ENCODE measurements around the gene TRPM3.
"Not testable (repeated sequence)": the region's sequence is repeated elsewhere in the genome, so short reads cannot be mapped to it uniquely, and the experiment has no call there.

TRPM3 gene

DNA sequence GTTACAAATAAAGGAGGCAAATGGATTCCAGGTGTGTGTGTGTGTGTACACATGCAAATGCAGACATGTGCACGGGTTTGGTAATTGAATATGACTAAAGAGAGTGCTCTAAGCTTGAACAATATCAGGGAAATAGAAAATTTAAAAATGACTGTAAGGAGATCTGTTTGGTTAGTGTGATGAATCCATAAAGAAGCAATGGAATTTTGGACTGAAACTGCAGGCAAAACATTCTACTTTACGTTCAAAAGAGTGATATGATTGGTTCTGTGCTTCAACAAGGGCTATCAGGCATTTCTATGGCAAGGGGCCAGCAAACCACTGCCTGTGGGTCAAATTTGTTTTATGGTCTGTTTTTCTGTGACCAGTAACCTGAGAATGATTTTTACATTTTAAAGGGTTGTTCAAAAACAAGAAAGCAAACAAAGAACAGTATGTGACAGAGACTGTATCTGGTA lies 374.1 kb downstream of the TRPM3 start:
- H3K4me1 ChIP-seq (ENCODE audit: control insufficient read depth, insufficient read depth, low read length), result no peaks in the 10 kb centered on the region
- H3K27me3 ChIP-seq (ENCODE audit: control insufficient read depth, insufficient read depth, low read length), result no peaks in the 10 kb centered on the region
- no peak overlapping the region for H3K9ac ChIP-seq (ENCODE audit: low read length)
- no peak overlapping the region for H3K4me3 ChIP-seq (ENCODE audit: low read length)
- no peaks in the 10 kb centered on the region for H3K36me3 ChIP-seq (ENCODE audit: control insufficient read depth, insufficient read depth, low read length)
- H3K27ac ChIP-seq (ENCODE audit: low read depth, low read length), result no peak overlapping the region

DNA sequence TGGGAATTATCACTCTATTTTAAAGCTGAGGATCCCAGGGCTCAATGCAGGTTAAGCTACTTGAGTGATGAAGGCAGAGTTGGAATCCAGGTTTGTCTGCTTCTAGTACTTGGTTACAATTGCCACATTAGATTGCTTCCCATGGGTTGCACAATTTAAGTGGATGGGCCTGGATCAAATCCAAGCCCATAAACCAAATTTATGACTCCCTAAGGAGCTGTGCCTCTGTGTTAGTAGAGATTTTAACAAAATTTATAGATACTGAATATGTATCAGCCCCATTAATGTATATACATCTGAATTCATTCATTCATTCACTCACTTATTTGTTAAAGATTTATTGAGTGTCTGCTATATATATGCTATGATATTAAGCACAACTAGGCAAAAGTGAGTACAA lies 374.7 kb downstream of the TRPM3 start:
- H3K4me3 ChIP-seq (ENCODE audit: low read length), result no peak overlapping the region
- no peaks in the 10 kb centered on the region for H3K4me1 ChIP-seq (ENCODE audit: control insufficient read depth, insufficient read depth, low read length)
- no peaks in the 10 kb centered on the region for H3K27me3 ChIP-seq (ENCODE audit: control insufficient read depth, insufficient read depth, low read length)
- H3K27ac ChIP-seq (ENCODE audit: low read depth, low read length), result no peak overlapping the region
- no peaks in the 10 kb centered on the region for H3K36me3 ChIP-seq (ENCODE audit: control insufficient read depth, insufficient read depth, low read length)
- H3K9ac ChIP-seq (ENCODE audit: low read length), result no peak overlapping the region

DNA sequence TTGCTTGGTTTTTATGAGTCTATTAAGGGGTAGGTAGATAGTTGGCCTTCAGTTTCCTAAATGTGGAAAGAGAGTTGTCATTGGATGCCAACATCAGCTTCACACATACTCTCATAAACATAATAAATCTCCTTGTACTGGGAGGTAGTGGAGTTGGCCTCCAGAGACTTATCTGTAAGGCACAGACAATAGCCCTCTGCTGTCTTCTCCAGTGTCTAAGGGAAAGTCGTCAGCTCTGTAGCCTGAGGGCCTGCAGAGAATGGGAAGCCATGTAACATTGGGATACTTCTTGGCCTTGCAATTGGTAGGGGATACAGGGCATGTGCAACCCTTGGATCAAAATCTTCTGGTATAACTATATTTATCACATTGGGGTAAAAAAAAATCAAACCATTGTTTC lies 375.1 kb downstream of the TRPM3 start:
- H3K4me1 ChIP-seq (ENCODE audit: control insufficient read depth, insufficient read depth, low read length), result no peaks in the 10 kb centered on the region

DNA sequence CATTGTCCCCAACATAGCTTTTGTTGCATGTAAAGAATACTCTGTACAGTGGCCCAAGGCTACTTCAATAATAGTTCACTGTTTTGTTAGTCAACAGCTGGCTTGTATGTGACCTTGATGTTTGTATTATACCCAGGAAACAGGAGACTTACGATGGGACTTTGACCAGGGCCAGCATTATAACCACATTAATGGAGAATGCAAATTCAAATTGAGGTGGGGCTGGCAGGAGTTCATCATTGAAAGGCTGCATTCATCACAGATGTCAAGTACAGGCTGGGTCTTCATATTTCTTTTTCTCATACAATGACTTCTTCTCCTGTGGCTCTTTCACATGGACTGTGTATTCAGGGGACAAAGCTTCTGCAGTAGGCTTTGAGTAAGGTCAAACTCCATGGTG lies 396.6 kb downstream of the TRPM3 start:
- H3K4me1 ChIP-seq (ENCODE audit: control insufficient read depth, insufficient read depth, low read length); H3K27ac ChIP-seq (ENCODE audit: low read depth, low read length); H3K9ac ChIP-seq (ENCODE audit: low read length); H3K36me3 ChIP-seq (ENCODE audit: control insufficient read depth, insufficient read depth, low read length); H3K4me3 ChIP-seq (ENCODE audit: low read length); H3K27me3 ChIP-seq (ENCODE audit: control insufficient read depth, insufficient read depth, low read length): not testable (repeated sequence)

More for the DNA sequence above, 375.1 kb downstream of the TRPM3 start:
- H3K9ac ChIP-seq (ENCODE audit: low read length), result no peak overlapping the region
- no peak overlapping the region for H3K27ac ChIP-seq (ENCODE audit: low read depth, low read length)
- no peaks in the 10 kb centered on the region for H3K36me3 ChIP-seq (ENCODE audit: control insufficient read depth, insufficient read depth, low read length)
- no peak overlapping the region for H3K4me3 ChIP-seq (ENCODE audit: low read length)
- H3K27me3 ChIP-seq (ENCODE audit: control insufficient read depth, insufficient read depth, low read length), result no peaks in the 10 kb centered on the region

DNA sequence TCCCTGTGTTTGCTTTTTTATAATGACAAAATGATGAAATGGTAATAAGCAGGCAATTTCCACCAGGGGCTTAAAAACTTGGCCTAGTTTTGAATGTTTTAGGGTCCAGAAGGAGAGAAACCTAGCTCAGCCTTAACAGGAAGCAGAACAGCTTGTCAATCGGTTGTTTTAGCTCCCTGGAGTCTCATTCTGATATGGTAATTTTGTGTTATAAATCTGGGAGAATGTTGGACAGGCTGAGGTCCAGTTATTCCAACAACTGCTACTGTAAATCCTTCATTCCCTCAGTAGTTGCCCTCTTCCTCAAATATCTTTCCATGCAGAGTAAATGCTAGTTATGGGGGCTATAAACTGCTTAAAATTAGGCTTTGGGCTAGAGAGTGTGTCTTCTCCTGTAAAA lies 397.4 kb downstream of the TRPM3 start:
- H3K27ac ChIP-seq (ENCODE audit: low read depth, low read length); H3K4me1 ChIP-seq (ENCODE audit: control insufficient read depth, insufficient read depth, low read length); H3K9ac ChIP-seq (ENCODE audit: low read length); H3K36me3 ChIP-seq (ENCODE audit: control insufficient read depth, insufficient read depth, low read length); H3K4me3 ChIP-seq (ENCODE audit: low read length); H3K27me3 ChIP-seq (ENCODE audit: control insufficient read depth, insufficient read depth, low read length): not testable (repeated sequence)

DNA sequence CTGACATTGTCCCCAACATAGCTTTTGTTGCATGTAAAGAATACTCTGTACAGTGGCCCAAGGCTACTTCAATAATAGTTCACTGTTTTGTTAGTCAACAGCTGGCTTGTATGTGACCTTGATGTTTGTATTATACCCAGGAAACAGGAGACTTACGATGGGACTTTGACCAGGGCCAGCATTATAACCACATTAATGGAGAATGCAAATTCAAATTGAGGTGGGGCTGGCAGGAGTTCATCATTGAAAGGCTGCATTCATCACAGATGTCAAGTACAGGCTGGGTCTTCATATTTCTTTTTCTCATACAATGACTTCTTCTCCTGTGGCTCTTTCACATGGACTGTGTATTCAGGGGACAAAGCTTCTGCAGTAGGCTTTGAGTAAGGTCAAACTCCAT lies 414.6 kb downstream of the TRPM3 start:
- H3K27me3 ChIP-seq (ENCODE audit: control insufficient read depth, insufficient read depth, low read length); H3K4me1 ChIP-seq (ENCODE audit: control insufficient read depth, insufficient read depth, low read length); H3K27ac ChIP-seq (ENCODE audit: low read depth, low read length); H3K9ac ChIP-seq (ENCODE audit: low read length); H3K36me3 ChIP-seq (ENCODE audit: control insufficient read depth, insufficient read depth, low read length); H3K4me3 ChIP-seq (ENCODE audit: low read length): not testable (repeated sequence)

DNA sequence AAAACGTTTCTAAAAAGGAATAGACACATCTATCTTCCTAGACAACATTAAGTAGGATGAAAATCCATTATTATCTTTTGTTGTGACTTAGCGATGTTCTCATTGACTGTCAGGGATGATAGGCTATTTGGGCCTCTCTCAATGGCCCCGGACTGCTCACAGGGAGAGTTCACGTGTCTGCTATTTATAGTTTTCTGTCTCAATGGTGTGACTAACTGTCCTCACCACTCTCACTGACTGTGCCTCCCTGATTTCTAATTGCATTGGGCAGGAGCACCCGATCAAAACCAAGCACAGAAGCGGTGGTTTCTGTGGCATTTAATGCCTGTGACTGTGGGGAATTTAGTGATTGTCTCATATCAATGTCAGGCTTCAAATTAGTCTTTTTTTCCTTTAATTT lies 420.3 kb downstream of the TRPM3 start:
- no peak overlapping the region for H3K27ac ChIP-seq (ENCODE audit: low read depth, low read length)
- H3K27me3 ChIP-seq (ENCODE audit: control insufficient read depth, insufficient read depth, low read length), result no peaks in the 10 kb centered on the region
- H3K9ac ChIP-seq (ENCODE audit: low read length), result no peak overlapping the region
- H3K4me3 ChIP-seq (ENCODE audit: low read length), result no peak overlapping the region
- H3K36me3 ChIP-seq (ENCODE audit: control insufficient read depth, insufficient read depth, low read length), result no peaks in the 10 kb centered on the region
- H3K4me1 ChIP-seq (ENCODE audit: control insufficient read depth, insufficient read depth, low read length), result no peaks in the 10 kb centered on the region

DNA sequence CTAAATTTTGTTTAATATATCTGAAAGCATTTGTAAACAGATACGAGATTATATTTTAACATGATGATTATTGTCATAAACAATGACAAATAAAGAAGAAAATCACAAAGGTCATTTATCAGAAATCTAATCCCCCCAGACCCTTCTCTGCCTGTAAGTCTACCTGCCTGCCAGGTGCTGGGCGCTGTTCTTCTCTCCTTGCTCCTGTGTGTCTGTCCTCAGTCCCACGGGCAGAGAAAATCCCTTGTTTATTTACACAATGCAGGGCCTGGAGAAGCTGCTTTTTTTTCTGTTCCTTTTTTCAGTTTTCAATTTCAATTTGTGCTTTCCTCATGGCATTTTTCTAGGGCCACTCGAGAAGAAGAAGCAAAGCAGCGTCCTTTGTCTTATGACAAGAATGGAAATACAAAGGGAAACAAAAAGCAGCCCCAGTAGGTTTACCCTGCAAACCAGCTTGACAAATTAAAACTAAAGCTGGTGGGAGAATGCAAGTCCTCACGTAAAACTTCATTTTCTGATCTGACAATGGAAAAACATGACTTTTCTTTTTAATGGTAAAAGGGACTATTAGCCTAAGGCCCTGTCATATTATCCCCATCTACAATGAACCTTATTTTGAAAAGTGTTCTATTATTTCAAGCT lies 424.6 kb downstream of the TRPM3 start:
- Histone ChIP-seq H3K9ac (ENCODE audit: low read length) (no peak overlapping the region), H3K36me3 (ENCODE audit: control insufficient read depth, insufficient read depth, low read length) (no peaks in the 10 kb centered on the region), H3K4me1 (ENCODE audit: control insufficient read depth, insufficient read depth, low read length) (no peaks in the 10 kb centered on the region), H3K27ac (ENCODE audit: low read depth, low read length) (no peak overlapping the region), H3K27me3 (ENCODE audit: control insufficient read depth, insufficient read depth, low read length) (no peaks in the 10 kb centered on the region), H3K4me3 (ENCODE audit: low read length) (no peak overlapping the region)

DNA sequence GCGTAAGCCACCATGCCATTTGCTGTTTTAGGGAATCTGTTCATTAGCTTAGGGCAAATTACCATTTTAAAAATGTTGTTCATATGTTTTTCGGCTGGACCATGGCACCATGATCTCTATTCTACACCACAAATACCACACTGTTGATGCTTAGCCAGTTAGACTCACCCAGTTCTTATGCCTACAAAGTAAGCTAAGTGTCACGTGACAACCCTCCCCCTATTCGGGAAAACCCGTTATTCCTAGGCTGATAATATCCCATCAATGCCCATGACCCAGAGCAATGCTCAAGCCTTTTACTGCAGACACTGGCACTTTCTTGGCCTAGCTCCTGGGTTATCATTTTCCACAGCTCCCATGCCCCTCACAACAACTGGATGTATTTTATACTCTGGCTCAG lies 426.7 kb downstream of the TRPM3 start:
- H3K27me3 ChIP-seq (ENCODE audit: control insufficient read depth, insufficient read depth, low read length), result no peaks in the 10 kb centered on the region

DNA sequence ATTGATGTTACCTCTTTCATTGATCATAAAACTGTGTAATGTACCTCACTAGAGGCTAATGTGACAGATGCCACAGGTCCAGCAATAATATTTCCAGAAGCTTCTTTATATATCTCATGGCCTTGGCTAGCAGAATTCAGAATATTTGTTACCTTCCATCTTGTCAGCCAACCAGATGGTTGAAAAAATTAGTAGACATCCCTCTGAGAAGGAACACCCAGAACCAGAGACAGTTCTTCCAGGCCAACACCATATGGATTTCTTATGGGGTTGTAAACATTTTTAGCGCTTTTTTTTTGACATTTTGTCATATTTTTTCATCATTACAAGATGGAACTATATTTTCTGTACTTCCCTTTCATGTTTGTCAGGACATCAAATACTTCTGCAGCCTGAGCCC lies 428.2 kb downstream of the TRPM3 start:
- Histone ChIP-seq H3K27me3 (ENCODE audit: control insufficient read depth, insufficient read depth, low read length) (no peaks in the 10 kb centered on the region), H3K9ac (ENCODE audit: low read length) (no peak overlapping the region), H3K36me3 (ENCODE audit: control insufficient read depth, insufficient read depth, low read length) (no peaks in the 10 kb centered on the region), H3K4me1 (ENCODE audit: control insufficient read depth, insufficient read depth, low read length) (no peaks in the 10 kb centered on the region), H3K4me3 (ENCODE audit: low read length) (no peak overlapping the region), H3K27ac (ENCODE audit: low read depth, low read length) (no peak overlapping the region)

More for the DNA sequence above, 426.7 kb downstream of the TRPM3 start:
- Histone ChIP-seq H3K9ac (ENCODE audit: low read length) (no peak overlapping the region), H3K4me3 (ENCODE audit: low read length) (no peak overlapping the region), H3K27ac (ENCODE audit: low read depth, low read length) (no peak overlapping the region), H3K4me1 (ENCODE audit: control insufficient read depth, insufficient read depth, low read length) (no peaks in the 10 kb centered on the region), H3K36me3 (ENCODE audit: control insufficient read depth, insufficient read depth, low read length) (no peaks in the 10 kb centered on the region)

DNA sequence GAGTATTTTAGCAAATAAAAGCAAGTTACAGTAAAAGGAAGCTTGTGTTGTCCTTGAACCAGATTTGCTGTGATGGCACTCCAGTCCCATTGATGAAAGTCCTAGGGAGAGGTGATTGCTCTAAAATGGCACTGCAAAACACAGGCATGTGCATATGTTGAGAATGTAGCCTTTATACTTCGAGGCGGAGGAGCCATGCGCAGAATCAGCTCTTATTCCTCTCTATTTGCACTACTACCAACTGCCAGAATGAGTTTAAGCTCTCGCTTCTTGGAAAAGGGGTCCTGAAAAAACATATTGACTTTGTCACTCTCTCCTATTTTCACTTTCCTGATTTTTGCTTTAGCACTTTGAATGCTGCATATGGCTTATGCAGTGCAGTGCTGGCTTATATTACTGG lies 429.0 kb downstream of the TRPM3 start:
- Histone ChIP-seq H3K9ac (ENCODE audit: low read length) (no peak overlapping the region), H3K27ac (ENCODE audit: low read depth, low read length) (no peak overlapping the region), H3K36me3 (ENCODE audit: control insufficient read depth, insufficient read depth, low read length) (no peaks in the 10 kb centered on the region), H3K4me1 (ENCODE audit: control insufficient read depth, insufficient read depth, low read length) (no peaks in the 10 kb centered on the region), H3K27me3 (ENCODE audit: control insufficient read depth, insufficient read depth, low read length) (no peaks in the 10 kb centered on the region), H3K4me3 (ENCODE audit: low read length) (no peak overlapping the region)

DNA sequence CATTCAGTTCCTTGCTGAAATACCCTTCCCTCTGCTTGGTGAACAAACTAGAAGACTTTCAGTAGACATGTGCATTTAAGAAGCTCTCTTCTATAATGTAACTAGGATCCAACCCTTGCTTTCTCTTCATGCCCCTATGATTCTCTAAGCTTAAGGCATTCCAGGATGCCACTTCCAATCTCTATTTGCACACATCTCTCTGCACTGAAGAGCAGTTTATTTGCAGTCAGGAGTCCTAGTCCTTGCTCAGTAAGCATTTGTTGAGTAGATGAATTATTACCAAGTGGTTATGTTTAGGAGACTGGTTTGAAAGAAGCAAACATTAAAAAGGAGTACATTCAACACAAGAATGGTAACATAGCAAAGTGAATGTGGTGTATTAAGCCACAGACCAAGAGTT lies 432.7 kb downstream of the TRPM3 start:
- no peak overlapping the region for H3K27ac ChIP-seq (ENCODE audit: low read depth, low read length)
- no peak overlapping the region for H3K9ac ChIP-seq (ENCODE audit: low read length)
- H3K4me1 ChIP-seq (ENCODE audit: control insufficient read depth, insufficient read depth, low read length), result no peaks in the 10 kb centered on the region
- H3K36me3 ChIP-seq (ENCODE audit: control insufficient read depth, insufficient read depth, low read length), result no peaks in the 10 kb centered on the region
- no peak overlapping the region for H3K4me3 ChIP-seq (ENCODE audit: low read length)
- no peaks in the 10 kb centered on the region for H3K27me3 ChIP-seq (ENCODE audit: control insufficient read depth, insufficient read depth, low read length)

DNA sequence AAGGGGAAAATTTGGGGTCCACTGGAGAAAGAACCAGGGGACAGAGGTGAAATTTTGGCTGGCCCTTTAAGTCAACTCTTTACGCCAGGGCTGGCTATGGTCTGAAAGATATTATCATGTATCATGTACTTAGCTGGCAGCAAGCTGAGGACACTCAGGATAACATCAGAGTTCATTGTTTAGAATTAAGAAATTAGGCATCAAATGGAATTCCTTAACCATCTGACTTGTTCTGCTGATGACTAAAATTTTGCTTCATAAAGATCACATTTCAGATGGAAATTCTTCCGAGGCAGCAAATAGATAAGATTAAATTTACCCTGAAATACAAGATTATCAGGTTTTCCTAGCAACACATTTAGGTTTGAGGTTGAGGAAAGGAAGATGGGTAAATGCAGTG lies 437.6 kb downstream of the TRPM3 start:
- Histone ChIP-seq H3K4me3 (ENCODE audit: low read length) (no peak overlapping the region), H3K36me3 (ENCODE audit: control insufficient read depth, insufficient read depth, low read length) (no peaks in the 10 kb centered on the region), H3K27me3 (ENCODE audit: control insufficient read depth, insufficient read depth, low read length) (no peaks in the 10 kb centered on the region), H3K9ac (ENCODE audit: low read length) (no peak overlapping the region), H3K4me1 (ENCODE audit: control insufficient read depth, insufficient read depth, low read length) (no peaks in the 10 kb centered on the region), H3K27ac (ENCODE audit: low read depth, low read length) (no peak overlapping the region)

Measured in rectal smooth muscle tissue (tissue), 1 donor.